Measurements from ENCODE around the gene PLD3. TPM values are rescaled to one million over a fixed set of nuclear protein-coding genes. Genes with fewer than 3 reads are reported as not detected.

The PLD3 gene, protein sequence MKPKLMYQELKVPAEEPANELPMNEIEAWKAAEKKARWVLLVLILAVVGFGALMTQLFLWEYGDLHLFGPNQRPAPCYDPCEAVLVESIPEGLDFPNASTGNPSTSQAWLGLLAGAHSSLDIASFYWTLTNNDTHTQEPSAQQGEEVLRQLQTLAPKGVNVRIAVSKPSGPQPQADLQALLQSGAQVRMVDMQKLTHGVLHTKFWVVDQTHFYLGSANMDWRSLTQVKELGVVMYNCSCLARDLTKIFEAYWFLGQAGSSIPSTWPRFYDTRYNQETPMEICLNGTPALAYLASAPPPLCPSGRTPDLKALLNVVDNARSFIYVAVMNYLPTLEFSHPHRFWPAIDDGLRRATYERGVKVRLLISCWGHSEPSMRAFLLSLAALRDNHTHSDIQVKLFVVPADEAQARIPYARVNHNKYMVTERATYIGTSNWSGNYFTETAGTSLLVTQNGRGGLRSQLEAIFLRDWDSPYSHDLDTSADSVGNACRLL
- total RNA-seq = 100 to 1,000 TPM; 173 to 301 (median 220) TPM
- polyA plus RNA-seq = 100 to 1,000 TPM; 120 to 200 TPM
- long read RNA-seq, donor 1, transcript PLD3-205 (12 exons, 1,966 nt) = minor isoform, 6 of 578 reads
- long read RNA-seq, donor 1, transcript PLD3-207 (13 exons, 2,140 nt) = major isoform, 106 of 578 reads
- long read RNA-seq, donor 1, transcript PLD3-213 (3 exons, 750 nt) = minor isoform, 9 of 578 reads
- long read RNA-seq, donor 1, partial matches to known transcripts = 199 of 578 reads
- long read RNA-seq, donor 1, other reads (novel, unspliced or antisense) = 255 of 578 reads
- long read RNA-seq, donor 2, transcript PLD3-207 (13 exons, 2,140 nt) = minor isoform, 6 of 83 reads
- long read RNA-seq, donor 2, transcript PLD3-213 (3 exons, 750 nt) = major isoform, 16 of 83 reads
- long read RNA-seq, donor 2, partial matches to known transcripts = 54 of 83 reads
- long read RNA-seq, donor 2, other reads (novel, unspliced or antisense) = 6 of 83 reads
- long read RNA-seq, donor 3, transcript PLD3-213 (3 exons, 750 nt) = minor isoform, 20 of 387 reads
- long read RNA-seq, donor 3, transcript PLD3-207 (13 exons, 2,140 nt) = major isoform, 67 of 387 reads
- long read RNA-seq, donor 3, partial matches to known transcripts = 133 of 387 reads
- long read RNA-seq, donor 3, other reads (novel, unspliced or antisense) = 164 of 387 reads

DNA sequence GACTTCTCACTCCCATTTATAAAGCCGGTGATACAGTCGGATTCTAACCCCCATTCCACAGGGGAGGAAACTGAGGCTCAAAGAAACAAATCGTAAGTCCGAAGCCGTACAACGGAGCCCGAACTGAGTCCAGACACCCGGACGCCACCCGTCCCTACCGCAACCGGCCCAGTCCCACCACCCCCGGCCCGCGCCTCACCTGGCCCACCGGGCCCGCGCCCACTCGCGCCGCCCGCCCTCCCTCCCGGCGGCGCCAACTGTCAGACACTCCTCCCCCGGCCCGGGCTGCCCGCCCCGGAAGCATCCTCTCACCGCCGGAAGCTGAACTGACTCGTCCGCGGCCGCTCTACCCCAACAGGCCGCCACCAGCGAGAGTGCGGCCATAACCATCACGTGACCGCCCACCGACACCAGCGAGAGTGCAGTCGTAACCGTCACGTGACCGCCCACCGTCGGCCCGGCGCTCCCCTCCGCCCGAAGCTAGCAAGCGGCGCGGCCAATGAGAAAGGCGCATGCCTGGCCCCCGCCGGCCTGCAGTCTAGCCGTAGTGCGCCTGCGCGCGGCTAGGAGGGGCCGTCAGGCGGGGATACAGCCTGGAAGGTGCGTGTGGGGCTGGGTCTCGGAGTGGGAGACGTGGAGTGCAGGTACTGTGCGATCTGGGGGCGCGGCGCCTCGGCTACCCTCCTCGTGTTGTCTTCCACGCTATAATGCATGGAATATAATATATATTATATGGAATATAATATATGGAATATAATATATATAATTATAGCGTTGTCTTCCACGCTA is at the start of gene PLD3, which contains the start of gene C19orf47:
Gene PLD3, plus strand, starts transcription at position 571 of the 789 bp plus-strand sequence. CDS start 17,789 bp downstream, outside the sequence.
Gene C19orf47, minus strand, starts transcription at position 273 of the 789 bp plus-strand sequence. CDS start 6,540 bp downstream, outside the sequence.
- DNase-seq = peak; percentile 98 to 99 (median 99)
- no peaks in the 10 kb centered on the region for H3K27me3 ChIP-seq
- intact Hi-C loops (cut with DNase I) = no loop called here
- WGBS, 3 donors = 0 to 1% (median 0%) methylated on average over 41 to 77 of the region's 77 CpGs
- H3K36me3 ChIP-seq = no peaks in the 10 kb centered on the region
- H3K4me1 ChIP-seq (ENCODE audit: insufficient read depth) = peaks cover 7% of the 10 kb centered on the region
- H3K27ac ChIP-seq = peak within 1 kb of the TSS; percentile 28 to 51
- TF ChIP-seq EP300 (IDR thresholded peaks at IDR 0.05) = no peak
- TF ChIP-seq POLR2A (IDR thresholded peaks at IDR 0.05) = peak; percentile 86
- TF ChIP-seq, protein P1, sequence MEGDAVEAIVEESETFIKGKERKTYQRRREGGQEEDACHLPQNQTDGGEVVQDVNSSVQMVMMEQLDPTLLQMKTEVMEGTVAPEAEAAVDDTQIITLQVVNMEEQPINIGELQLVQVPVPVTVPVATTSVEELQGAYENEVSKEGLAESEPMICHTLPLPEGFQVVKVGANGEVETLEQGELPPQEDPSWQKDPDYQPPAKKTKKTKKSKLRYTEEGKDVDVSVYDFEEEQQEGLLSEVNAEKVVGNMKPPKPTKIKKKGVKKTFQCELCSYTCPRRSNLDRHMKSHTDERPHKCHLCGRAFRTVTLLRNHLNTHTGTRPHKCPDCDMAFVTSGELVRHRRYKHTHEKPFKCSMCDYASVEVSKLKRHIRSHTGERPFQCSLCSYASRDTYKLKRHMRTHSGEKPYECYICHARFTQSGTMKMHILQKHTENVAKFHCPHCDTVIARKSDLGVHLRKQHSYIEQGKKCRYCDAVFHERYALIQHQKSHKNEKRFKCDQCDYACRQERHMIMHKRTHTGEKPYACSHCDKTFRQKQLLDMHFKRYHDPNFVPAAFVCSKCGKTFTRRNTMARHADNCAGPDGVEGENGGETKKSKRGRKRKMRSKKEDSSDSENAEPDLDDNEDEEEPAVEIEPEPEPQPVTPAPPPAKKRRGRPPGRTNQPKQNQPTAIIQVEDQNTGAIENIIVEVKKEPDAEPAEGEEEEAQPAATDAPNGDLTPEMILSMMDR (IDR thresholded peaks at IDR 0.05) = no peak
- H3K4me3 ChIP-seq = peak within 1 kb of the TSS; percentile 94
- no peaks in the 10 kb centered on the region for H3K9me3 ChIP-seq

DNA sequence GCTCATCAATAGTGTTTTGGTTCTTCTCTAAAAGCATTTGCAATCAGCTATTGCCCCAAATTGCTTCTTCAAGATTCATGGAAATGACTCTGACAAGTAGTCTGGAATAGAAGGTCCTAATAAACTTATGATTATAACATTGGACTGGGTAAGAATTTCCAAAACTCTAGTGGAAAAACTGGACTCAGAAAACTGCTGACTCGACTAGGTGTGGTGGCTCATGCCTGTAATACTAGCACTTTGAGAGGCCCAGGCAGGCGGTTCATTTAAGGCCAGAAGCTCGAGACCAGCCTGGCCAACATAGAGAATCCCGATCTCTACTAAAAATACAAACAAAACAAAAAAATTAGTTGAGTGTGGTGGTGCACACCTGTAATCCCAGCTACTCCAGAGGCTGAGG is 47.8 kb upstream of the PLD3 start:
- H3K4me3 ChIP-seq = no peak overlapping the region
- no peak overlapping the region for H3K27ac ChIP-seq
- WGBS, 3 donors = 92 to 94% (median 92%) methylated on average over 4 of the region's 4 CpGs
- H3K27me3 ChIP-seq = peaks cover 2% of the 10 kb centered on the region
- TF ChIP-seq POLR2A (IDR thresholded peaks at IDR 0.05) = no peak
- TF ChIP-seq, protein P1 (IDR thresholded peaks at IDR 0.05) = no peak
- TF ChIP-seq EP300 (IDR thresholded peaks at IDR 0.05) = no peak
- intact Hi-C loops (cut with DNase I) = loop anchor here in 3 of 4 donors (10.0 kb wide), 2 partner anchors 294 to 334 kb away; no protein-coding TSS in a partner anchor
- no peaks in the 10 kb centered on the region for H3K36me3 ChIP-seq
- H3K4me1 ChIP-seq (ENCODE audit: insufficient read depth) = no peaks in the 10 kb centered on the region
- no peaks in the 10 kb centered on the region for H3K9me3 ChIP-seq
- no peak for DNase-seq

DNA sequence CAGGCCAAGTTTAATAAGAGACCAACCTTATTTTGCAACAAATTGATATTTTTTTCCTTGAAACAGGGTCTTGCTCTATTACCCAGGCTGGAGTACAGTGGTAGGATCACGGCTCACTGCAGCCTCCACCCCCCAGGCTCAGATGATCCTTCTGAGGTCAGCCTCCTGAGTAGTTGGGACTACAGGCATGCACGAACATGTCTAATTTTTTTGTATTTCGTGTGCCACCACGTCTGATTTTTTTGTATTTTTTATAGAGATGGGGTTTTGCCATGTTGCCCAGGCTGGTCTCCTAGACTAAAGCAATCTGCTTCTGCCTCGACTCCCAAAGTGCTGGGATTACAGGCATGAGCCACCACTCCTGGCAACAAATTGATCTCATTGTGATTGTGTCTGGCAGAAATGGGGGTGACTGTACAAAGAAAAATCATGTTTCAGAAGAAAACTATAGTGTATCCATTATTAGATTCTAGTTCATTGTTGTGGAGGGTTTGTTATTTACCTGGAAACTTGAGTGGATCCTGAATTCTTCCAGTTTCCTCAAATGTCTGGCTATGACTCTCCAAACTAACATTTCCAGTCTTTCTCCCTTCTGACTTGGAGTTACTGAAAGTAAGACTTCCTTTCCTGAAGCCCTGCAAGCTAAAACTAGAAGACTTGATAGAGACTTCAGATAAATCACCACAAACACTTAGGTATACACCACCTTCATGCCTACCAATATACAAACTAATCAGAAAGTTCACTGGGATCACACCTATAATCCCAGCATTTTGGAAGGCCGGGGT is 46.1 kb upstream of the PLD3 start:
- H3K4me1 ChIP-seq (ENCODE audit: insufficient read depth) = no peaks in the 10 kb centered on the region
- DNase-seq = no peak
- 83 to 86% (median 84%) methylated on average over 6 of the region's 6 CpGs for WGBS, 3 donors
- intact Hi-C loops (cut with DNase I) = loop anchor here in 3 of 4 donors (10.0 kb wide), 2 partner anchors 292 to 332 kb away; no protein-coding TSS in a partner anchor
- no peak overlapping the region for H3K4me3 ChIP-seq
- TF ChIP-seq, protein P1 (IDR thresholded peaks at IDR 0.05) = no peak
- TF ChIP-seq EP300 (IDR thresholded peaks at IDR 0.05) = no peak
- H3K36me3 ChIP-seq = no peaks in the 10 kb centered on the region
- peaks cover 2% of the 10 kb centered on the region for H3K27me3 ChIP-seq
- no peak overlapping the region for H3K27ac ChIP-seq
- H3K9me3 ChIP-seq = no peaks in the 10 kb centered on the region
